HepG2 (cell line): ENCODE data around the gene SYT7. TPM values are rescaled to one million over a fixed set of nuclear protein-coding genes. Genes with fewer than 3 reads are reported as not detected.

ENCODE experiments used
- ATAC-seq: fragments of 200-7000 bp; cut with Tn5 transposase; 3 replicates; pipeline ENCODE4 v1.9.1; 2020; ENCODE audit warnings: mild to moderate bottlenecking, moderate library complexity
- BruUV-seq: library from RNA; stranded (reverse); fragments of 400-500 nt; replicated peaks from 2 replicates; lab custom pipeline; 2021; lab: Mats Ljungman, UMichigan
- CTCF ChIA-PET: fragments of 300-600 bp; formaldehyde crosslinking; extraction: SDS; loops from one replicate; lab custom pipeline; 2021; ENCODE audit warnings: low total read pairs, inconsistent platforms, low intra/inter-chr PET ratio; lab: Yijun Ruan, JAX
- POLR2A ChIA-PET: fragments of 350-600 bp; sonication (Branson Sonifier 250); formaldehyde crosslinking; loops from one replicate; lab custom pipeline; 2020; ENCODE audit warnings: antibody characterized with exemption, inconsistent platforms; lab: Yijun Ruan, JAX
- DNase-seq: peaks from one replicate; pipeline ENCODE4 v3.0.0-alpha.2; 2015; ENCODE audit warnings: low spot score
- FAIRE-seq: peaks from 3 replicates; lab custom pipeline; 2011; peaks lifted over from hg19 to GRCh38; lab: Jason Lieb, UNC
- H2AFZ ChIP-seq: one replicate; pipeline ENCODE4 v1.6.1; 2011; ENCODE audit warnings: low read length, inconsistent platforms
- H3K27ac ChIP-seq: fragments of 300-600 bp; 3 replicates; pipeline ENCODE4 v1.8.0; 2011; ENCODE audit warnings: mixed run types, mild to moderate bottlenecking, mixed read lengths, low read length, inconsistent platforms; ENCODE audit not compliant: insufficient read depth; ENCODE audit errors: extremely low read length
- H3K27me3 ChIP-seq, 2 experiments: fragments of 200-600 bp in 1 of 2; 2 replicates in 1 of 2; 3 replicates in 1 of 2; pipeline versions ENCODE4 v1.6.0 to v1.8.0; 2011; ENCODE audit warnings: low read length in 2 of 2, mild to moderate bottlenecking in 2 of 2, moderate library complexity in 2 of 2, inconsistent platforms in 1 of 2; ENCODE audit not compliant: insufficient read depth in 2 of 2, control insufficient read depth in 1 of 2
- H3K36me3 ChIP-seq, 2 experiments: fragments of 200-600 bp in 1 of 2; replicated peaks in 1 of 2; 2 replicates in 1 of 2; 3 replicates in 1 of 2; pipeline versions ENCODE4 v1.5.1 to v1.8.0; 2011; ENCODE audit warnings: low read length in 2 of 2, inconsistent platforms in 1 of 2; ENCODE audit not compliant: insufficient read depth in 2 of 2, control insufficient read depth in 1 of 2
- H3K4me1 ChIP-seq: 2 replicates; pipeline ENCODE4 v1.5.1; 2012; ENCODE audit warnings: low read length, inconsistent platforms; ENCODE audit not compliant: insufficient read depth
- H3K4me2 ChIP-seq: 2 replicates; pipeline ENCODE4 v1.6.0; 2011; ENCODE audit warnings: low read depth, low read length, inconsistent platforms
- H3K4me3 ChIP-seq, 3 experiments: fragments of 200-600 bp in 1 of 3; sonication (generic), shearing (Covaris generic) in 1 of 3; replicated peaks in 1 of 3; 2 replicates each; pipeline ENCODE4 v1.5.1; 2011 to 2016; ENCODE audit warnings: low read length in 3 of 3, inconsistent platforms in 2 of 3, low read depth in 2 of 3, mild to moderate bottlenecking in 2 of 3, control low read depth in 1 of 3, mixed read lengths in 1 of 3; ENCODE audit not compliant: insufficient read depth in 1 of 3
- H3K79me2 ChIP-seq: one replicate; pipeline ENCODE4 v1.6.1; 2011; ENCODE audit warnings: low read length, inconsistent platforms; ENCODE audit not compliant: insufficient read depth
- H3K9ac ChIP-seq: 2 replicates; pipeline ENCODE4 v1.6.0; 2011; ENCODE audit warnings: mild to moderate bottlenecking, low read depth, low read length, inconsistent platforms; ENCODE audit not compliant: insufficient read depth
- H3K9me3 ChIP-seq: 2 replicates; pipeline ENCODE4 v1.5.1; 2012; ENCODE audit warnings: mild to moderate bottlenecking, low read length
- H4K20me1 ChIP-seq: 2 replicates; pipeline ENCODE4 v1.6.0; 2011; ENCODE audit warnings: inconsistent platforms, mild to moderate bottlenecking, low read length, moderate library complexity; ENCODE audit not compliant: insufficient read depth
- CTCF ChIP-seq: sonication (generic); formaldehyde crosslinking; IDR thresholded peaks from 2 replicates; pipeline ENCODE4 v1.5.0; 2020; ENCODE audit warnings: mild to moderate bottlenecking, missing genetic modification reagents, moderate library complexity
- ELF1 ChIP-seq: sonication (generic); formaldehyde crosslinking; IDR thresholded peaks from 2 replicates; pipeline ENCODE4 v1.4.0; 2020; ENCODE audit warnings: missing genetic modification reagents
- EZH2 ChIP-seq: conservative IDR thresholded peaks from 2 replicates; pipeline ENCODE4 v1.6.1; 2012; ENCODE audit warnings: mild to moderate bottlenecking, low read depth, low read length, moderate library complexity
- GTF2F1 ChIP-seq: fragments of 150-350 bp; IDR thresholded peaks from 2 replicates; pipeline ENCODE4 v1.6.1; 2014; ENCODE audit warnings: low read length
- KAT7 ChIP-seq: IDR thresholded peaks from 2 replicates; pipeline ENCODE4 v1.6.1; 2018; ENCODE audit warnings: borderline replicate concordance, missing compliant biosample characterization
- LCORL ChIP-seq, 2 experiments: fragments of 450-650 bp in 1 of 2; sonication (generic) in 1 of 2; formaldehyde crosslinking in 1 of 2; IDR thresholded peaks; 2 replicates each; pipeline versions ENCODE4 v1.5.0 to v1.6.1; 2017 to 2020; ENCODE audit warnings: antibody characterized with exemption in 1 of 2, missing genetic modification reagents in 1 of 2
- MTA3 ChIP-seq: sonication (generic); formaldehyde crosslinking; IDR thresholded peaks from 2 replicates; pipeline ENCODE4 v1.4.0; 2020; ENCODE audit warnings: missing genetic modification reagents
- NKX3-1 ChIP-seq: sonication (generic); formaldehyde crosslinking; IDR thresholded peaks from 2 replicates; pipeline ENCODE4 v1.5.0; 2020; ENCODE audit warnings: missing genetic modification reagents
- PBX3 ChIP-seq: sonication (generic); formaldehyde crosslinking; IDR thresholded peaks from 2 replicates; pipeline ENCODE4 v1.8.1; 2023; ENCODE audit warnings: missing genetic modification reagents, inconsistent platforms, borderline replicate concordance
- SALL2 ChIP-seq: sonication (generic); formaldehyde crosslinking; IDR thresholded peaks from 2 replicates; pipeline ENCODE4 v1.8.1; 2023; ENCODE audit warnings: mild to moderate bottlenecking, missing genetic modification reagents, inconsistent platforms
- TOE1 ChIP-seq: sonication (generic); formaldehyde crosslinking; IDR thresholded peaks from 2 replicates; pipeline ENCODE4 v1.4.0; 2020; ENCODE audit warnings: mild to moderate bottlenecking, missing genetic modification reagents
- U2AF1 ChIP-seq: fragments of 200-400 bp; formaldehyde crosslinking; optimal IDR thresholded peaks from 2 replicates; pipeline ENCODE3; 2017; ENCODE audit warnings: mild to moderate bottlenecking, low read depth, low read length
- ZNF543 ChIP-seq: sonication (generic); formaldehyde crosslinking; IDR thresholded peaks from 2 replicates; pipeline ENCODE4 v1.4.0; 2020; ENCODE audit warnings: mild to moderate bottlenecking, missing genetic modification reagents
- ZNF552 ChIP-seq: sonication (generic); formaldehyde crosslinking; IDR thresholded peaks from 2 replicates; pipeline ENCODE4 v1.9.0; 2022; ENCODE audit warnings: missing genetic modification reagents, mild to moderate bottlenecking, borderline replicate concordance
- ZNF773 ChIP-seq: sonication (generic); formaldehyde crosslinking; IDR thresholded peaks from 2 replicates; pipeline ENCODE4 v1.4.0; 2020; ENCODE audit warnings: missing genetic modification reagents, borderline replicate concordance
- ZNF790 ChIP-seq: sonication (generic); formaldehyde crosslinking; IDR thresholded peaks from 2 replicates; pipeline ENCODE4 v1.8.0; 2022; ENCODE audit warnings: missing genetic modification reagents, mild to moderate bottlenecking, borderline replicate concordance
- ZNF839 ChIP-seq: sonication (generic); formaldehyde crosslinking; IDR thresholded peaks from 2 replicates; pipeline ENCODE4 v1.4.0; 2020; ENCODE audit warnings: missing genetic modification reagents, mild to moderate bottlenecking, borderline replicate concordance
- ZSCAN21 ChIP-seq: sonication (generic); formaldehyde crosslinking; IDR thresholded peaks from 2 replicates; pipeline ENCODE4 v1.8.0; 2022; ENCODE audit warnings: mild to moderate bottlenecking, missing genetic modification reagents, moderate library complexity, borderline replicate concordance
- WGBS: methylation state at CpG from one replicate; pipeline ENCODE4 v1.1.6; 2017; ENCODE audit warnings: low lambda C conversion rate; 5-methylcytosine and 5-hydroxymethylcytosine counted together
- in situ Hi-C: cut with HindIII; loops from 2 replicates; pipeline ENCODE4 v1.10.0; 2017; ENCODE audit warnings: low pct_unique_long_range_greater_than_20kb; ENCODE audit not compliant: extremely low pct_ligation_motif_present
- intact Hi-C: fragments of 100-400 bp; cut with micrococcal nuclease; formaldehyde crosslinking; loops from one replicate; pipeline ENCODE4 v1.10.0; 2022; ENCODE audit not compliant: unreplicated experiment
- polyA plus RNA-seq, 8 experiments: library from polyadenylated mRNA; depleted of rRNA in 3 of 8; stranded (reverse) in 7 of 8; unstranded in 1 of 8; fragments of >200 nt; fragmentation: Illumina TruSeq in 4 of 8; extraction: Trizol in 4 of 8; gene quantifications; 2 replicates each; pipeline versions ENCODE4 v1.2.1 to v1.2.3, GENCODE V29; 2011 to 2016; ENCODE audit warnings: low read depth in 4 of 8, missing spikeins in 1 of 8, mixed read lengths in 1 of 8; ENCODE audit not compliant: insufficient read depth in 1 of 8
- total RNA-seq, 5 experiments: library from RNA; depleted of rRNA; stranded (reverse); fragments of >200 nt; fragmentation: Illumina TruSeq; extraction: Trizol; gene quantifications; 2 replicates each; pipeline ENCODE4 v1.2.3, GENCODE V29; 2016; ENCODE audit warnings: low read depth in 1 of 5
- TF ChIP-seq, protein P1 (sequence below): sonication (generic); formaldehyde crosslinking; IDR thresholded peaks from 2 replicates; pipeline ENCODE4 v1.4.0; 2020; ENCODE audit warnings: mild to moderate bottlenecking, missing genetic modification reagents

SYT7 gene
- total and polyA plus RNA-seq, 2 of the 13 experiments (the other 11 are each of a cell fraction or from before 2014, with no cell fraction given) = 1.4 to 4.4 TPM

DNA sequence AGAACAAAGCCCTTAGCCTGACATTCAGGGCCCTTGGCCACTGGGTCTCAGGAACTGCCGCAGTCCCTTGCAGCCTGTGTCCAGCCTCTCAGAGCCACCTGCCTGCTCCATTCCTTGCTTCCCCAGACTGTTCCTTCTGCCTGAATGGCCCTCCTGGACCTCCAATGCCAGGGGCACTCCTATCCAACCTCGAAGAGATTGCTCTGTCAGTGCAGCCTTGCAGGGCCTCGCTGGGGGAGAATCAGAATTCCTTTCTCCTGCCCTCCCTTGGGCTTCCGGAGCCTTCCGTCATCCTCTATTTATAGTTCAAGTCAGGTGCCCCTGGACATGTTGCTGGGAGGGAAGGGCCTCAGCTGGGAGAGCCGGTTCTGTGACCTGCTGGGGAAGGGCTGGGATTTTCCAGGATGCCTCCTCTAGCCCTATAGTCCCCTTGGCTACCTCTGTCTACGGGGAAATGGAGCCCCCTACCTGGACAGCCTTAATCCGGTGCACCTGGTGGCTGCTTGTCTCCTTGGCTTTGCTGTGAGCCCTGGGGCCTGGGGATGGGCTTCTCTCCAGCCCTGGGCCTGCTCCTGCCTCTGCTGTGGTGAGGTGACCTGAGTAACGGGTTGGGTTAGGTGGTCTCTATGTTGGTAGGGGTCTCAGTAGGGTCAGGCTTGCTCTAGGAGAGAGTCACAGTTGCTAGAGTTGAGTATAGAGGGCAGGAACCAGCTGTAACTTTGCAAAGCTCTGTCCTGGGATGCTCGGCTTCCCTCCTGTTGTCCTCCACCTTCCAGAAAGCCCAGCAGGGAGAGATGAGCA lies 45.9 kb upstream of the SYT7 start (continued):
- TF ChIP-seq ZNF543 (CRISPR knock-in tag) (no peak), NKX3-1 (CRISPR knock-in tag) (no peak), ZNF790 (CRISPR knock-in tag) (no peak), MTA3 (no peak), CTCF (CRISPR knock-in tag) (peak; percentile 44)

- Histone ChIP-seq H3K4me3 (no peak overlapping the region), H3K9ac (no peak overlapping the region), H3K79me2 (no peaks in the 10 kb centered on the region), H3K36me3 (no peaks in the 10 kb centered on the region), H2AFZ (no peak overlapping the region), H3K27me3 (peaks cover 0 to 2% of the 10 kb centered on the region in 2 experiments; a peak in 2 of 5 replicates), H3K9me3 (no peaks in the 10 kb centered on the region), H3K4me2 (no peak overlapping the region), H3K27ac (no peak overlapping the region), H3K4me1 (peaks cover 18% of the 10 kb centered on the region), H4K20me1 (no peaks in the 10 kb centered on the region)
- BruUV-seq = no TSS peak
- no peak for DNase-seq
- in situ Hi-C loops = no loop called here
- intact Hi-C loops = no loop called here
- FAIRE-seq = no peak
- WGBS = 49% methylated on average over 3 of the region's 3 CpGs
- CTCF ChIA-PET = no interaction called here
- ATAC-seq = no peak
- POLR2A ChIA-PET = no interaction called here
- no peak for TF ChIP-seq GTF2F1
- TF ChIP-seq ELF1 = no peak
- TF ChIP-seq ZNF552 = no peak
- TF ChIP-seq, protein P1, sequence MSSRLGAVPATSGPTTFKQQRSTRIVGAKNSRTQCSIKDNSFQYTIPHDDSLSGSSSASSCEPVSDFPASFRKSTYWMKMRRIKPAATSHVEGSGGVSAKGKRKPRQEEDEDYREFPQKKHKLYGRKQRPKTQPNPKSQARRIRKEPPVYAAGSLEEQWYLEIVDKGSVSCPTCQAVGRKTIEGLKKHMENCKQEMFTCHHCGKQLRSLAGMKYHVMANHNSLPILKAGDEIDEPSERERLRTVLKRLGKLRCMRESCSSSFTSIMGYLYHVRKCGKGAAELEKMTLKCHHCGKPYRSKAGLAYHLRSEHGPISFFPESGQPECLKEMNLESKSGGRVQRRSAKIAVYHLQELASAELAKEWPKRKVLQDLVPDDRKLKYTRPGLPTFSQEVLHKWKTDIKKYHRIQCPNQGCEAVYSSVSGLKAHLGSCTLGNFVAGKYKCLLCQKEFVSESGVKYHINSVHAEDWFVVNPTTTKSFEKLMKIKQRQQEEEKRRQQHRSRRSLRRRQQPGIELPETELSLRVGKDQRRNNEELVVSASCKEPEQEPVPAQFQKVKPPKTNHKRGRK = no peak
- TF ChIP-seq PBX3 (CRISPR knock-in tag) = no peak
- TF ChIP-seq ZSCAN21 = no peak
- no peak for TF ChIP-seq ZNF839 (CRISPR knock-in tag)
- TF ChIP-seq LCORL (IDR thresholded peaks at IDR 0.05) = no peak
- no peak for TF ChIP-seq LCORL (CRISPR knock-in tag; IDR thresholded peaks at IDR 0.05)
- TF ChIP-seq EZH2 = no peak
- no peak for TF ChIP-seq U2AF1
- TF ChIP-seq ZNF773 (CRISPR knock-in tag) = no peak
- no peak for TF ChIP-seq SALL2 (CRISPR knock-in tag)
- TF ChIP-seq KAT7 (CRISPR knock-in tag) = no peak
- TF ChIP-seq TOE1 = no peak
Observed at GRCh38 chr11:61625525-61625924, 44.6 kb upstream of the SYT7 start.
